Adrenal gland (tissue), 5 donors: Measurements from ENCODE around the gene SLC6A8.
"Not testable (repeated sequence)": the region's sequence is repeated elsewhere in the genome, so short reads cannot be mapped to it uniquely, and the experiment has no call there.

ENCODE experiments used
- POLR2A ChIP-seq, 2 donors: fragments of 450-650 bp; IDR thresholded peaks; one replicate each; pipeline ENCODE4 v1.6.1; 2017; ENCODE audit warnings: antibody characterized with exemption in 2 of 2, mild to moderate bottlenecking in 2 of 2, moderate library complexity in 1 of 2
- TF ChIP-seq, protein P1 (sequence below), 6 experiments: fragments of 450-650 bp in 4 of 6; fragments of 200-600 bp in 2 of 6; sonication (generic) in 1 of 6; IDR thresholded peaks; 1 replicate in 5 of 6; 2 replicates in 1 of 6; pipeline versions ENCODE4 v1.5.1 to v1.8.0; 2016 to 2021; ENCODE audit warnings: antibody characterized with exemption in 6 of 6, mild to moderate bottlenecking in 2 of 6, moderate library complexity in 1 of 6
- donor health status: DM: no; HTN: no; CAD: no.

DNA sequence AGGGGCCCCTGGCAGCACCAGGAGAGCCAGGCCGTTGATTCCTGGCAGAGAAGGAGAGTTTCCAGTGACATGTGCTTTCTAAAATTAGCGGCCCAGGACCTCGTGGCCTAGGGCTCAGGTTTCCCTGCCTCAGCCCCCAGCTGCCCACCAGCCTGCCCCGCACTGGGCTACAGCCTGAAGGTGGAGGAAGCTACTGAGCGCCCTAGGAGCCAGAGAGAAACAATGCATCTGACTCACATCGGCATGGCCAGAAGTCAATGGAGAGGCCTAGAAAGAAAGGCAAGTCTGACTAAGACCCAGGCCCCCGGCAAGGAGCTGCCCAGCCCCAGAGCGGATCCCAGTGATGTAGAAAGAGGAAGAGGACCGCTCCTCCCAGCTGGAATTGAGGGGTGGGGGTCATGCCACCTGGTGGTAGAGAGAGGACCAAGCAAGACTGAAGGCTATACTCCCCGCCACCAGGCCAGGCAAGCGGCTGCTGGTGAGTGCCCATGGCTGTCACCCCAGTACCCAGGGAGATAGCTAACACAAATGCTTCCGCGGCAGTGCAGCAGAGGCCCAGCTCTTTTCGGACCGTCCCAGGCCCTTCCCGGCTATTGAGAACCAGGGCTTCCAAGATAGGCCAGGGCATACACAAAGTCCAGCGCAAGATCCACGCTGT, 17.8 kb downstream of the SLC6A8 start:
- TF ChIP-seq, protein P1, sequence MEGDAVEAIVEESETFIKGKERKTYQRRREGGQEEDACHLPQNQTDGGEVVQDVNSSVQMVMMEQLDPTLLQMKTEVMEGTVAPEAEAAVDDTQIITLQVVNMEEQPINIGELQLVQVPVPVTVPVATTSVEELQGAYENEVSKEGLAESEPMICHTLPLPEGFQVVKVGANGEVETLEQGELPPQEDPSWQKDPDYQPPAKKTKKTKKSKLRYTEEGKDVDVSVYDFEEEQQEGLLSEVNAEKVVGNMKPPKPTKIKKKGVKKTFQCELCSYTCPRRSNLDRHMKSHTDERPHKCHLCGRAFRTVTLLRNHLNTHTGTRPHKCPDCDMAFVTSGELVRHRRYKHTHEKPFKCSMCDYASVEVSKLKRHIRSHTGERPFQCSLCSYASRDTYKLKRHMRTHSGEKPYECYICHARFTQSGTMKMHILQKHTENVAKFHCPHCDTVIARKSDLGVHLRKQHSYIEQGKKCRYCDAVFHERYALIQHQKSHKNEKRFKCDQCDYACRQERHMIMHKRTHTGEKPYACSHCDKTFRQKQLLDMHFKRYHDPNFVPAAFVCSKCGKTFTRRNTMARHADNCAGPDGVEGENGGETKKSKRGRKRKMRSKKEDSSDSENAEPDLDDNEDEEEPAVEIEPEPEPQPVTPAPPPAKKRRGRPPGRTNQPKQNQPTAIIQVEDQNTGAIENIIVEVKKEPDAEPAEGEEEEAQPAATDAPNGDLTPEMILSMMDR (IDR thresholded peaks at IDR 0.05), result not testable (repeated sequence)
- not testable (repeated sequence) for TF ChIP-seq POLR2A (IDR thresholded peaks at IDR 0.05)
